ENCODE data around the gene ATP2B3. TPM values are rescaled to one million over a fixed set of nuclear protein-coding genes. Genes with fewer than 3 reads are reported as not detected.

The ATP2B3 gene
- total RNA-seq, 1 donor from 2014 or later = not detected

- intact Hi-C loops (cut with micrococcal nuclease) = loop anchor here (10.0 kb wide), 1 partner anchor 143 kb away; the partner anchor contains the start of gene ZNF275
- no peaks in the 10 kb centered on the region for H3K4me1 Mint-ChIP-seq
- no peak for DNase-seq
- no peak overlapping the region for H3K27ac Mint-ChIP-seq
- no peak overlapping the region for H3K4me3 Mint-ChIP-seq
- no peaks in the 10 kb centered on the region for H3K9me3 Mint-ChIP-seq
- H3K27me3 Mint-ChIP-seq = peaks cover 6% of the 10 kb centered on the region
- no peaks in the 10 kb centered on the region for H3K36me3 Mint-ChIP-seq (ENCODE audit: low read depth)
These were observed 39.5 kb upstream of the ATP2B3 start for GRCh38 chrX:153477901-153478300.

GRCh38 chrX:153478746-153479145 lies 38.7 kb upstream of the ATP2B3 start:
- Mint-ChIP-seq H3K4me3 (no peak overlapping the region), H3K27ac (no peak overlapping the region), H3K4me1 (no peaks in the 10 kb centered on the region), H3K36me3 (ENCODE audit: low read depth) (no peaks in the 10 kb centered on the region), H3K9me3 (no peaks in the 10 kb centered on the region), H3K27me3 (peaks cover 6% of the 10 kb centered on the region)
- DNase-seq = no peak
- intact Hi-C loops (cut with micrococcal nuclease) = loop anchor here (10.0 kb wide), 1 partner anchor 144 kb away; the partner anchor contains the start of gene ZNF275

GRCh38 chrX:153481043-153481442 lies 36.4 kb upstream of the ATP2B3 start:
- H3K27me3 Mint-ChIP-seq = peaks cover 2% of the 10 kb centered on the region
- H3K4me1 Mint-ChIP-seq = no peaks in the 10 kb centered on the region
- no peak overlapping the region for H3K27ac Mint-ChIP-seq
- intact Hi-C loops (cut with micrococcal nuclease) = no loop called here
- no peak for DNase-seq
- H3K36me3 Mint-ChIP-seq (ENCODE audit: low read depth) = no peaks in the 10 kb centered on the region
- no peaks in the 10 kb centered on the region for H3K9me3 Mint-ChIP-seq
- H3K4me3 Mint-ChIP-seq = no peak overlapping the region

GRCh38 chrX:153482376-153483015 lies 34.9 kb upstream of the ATP2B3 start:
- Mint-ChIP-seq H3K27me3 (no peaks in the 10 kb centered on the region), H3K4me3 (no peak overlapping the region), H3K9me3 (no peaks in the 10 kb centered on the region), H3K36me3 (ENCODE audit: low read depth) (no peaks in the 10 kb centered on the region), H3K27ac (no peak overlapping the region), H3K4me1 (no peaks in the 10 kb centered on the region)
- intact Hi-C loops (cut with micrococcal nuclease) = no loop called here
- no peak for DNase-seq

- Mint-ChIP-seq H3K4me3 (no peak overlapping the region), H3K36me3 (ENCODE audit: low read depth) (no peaks in the 10 kb centered on the region), H3K27ac (no peak overlapping the region), H3K9me3 (no peaks in the 10 kb centered on the region), H3K4me1 (no peaks in the 10 kb centered on the region), H3K27me3 (no peaks in the 10 kb centered on the region)
- intact Hi-C loops (cut with micrococcal nuclease) = no loop called here
- DNase-seq = no peak
These were observed 31.9 kb upstream of the ATP2B3 start for GRCh38 chrX:153485396-153486080.

GRCh38 chrX:153486171-153486570 lies 31.3 kb upstream of the ATP2B3 start:
- no peaks in the 10 kb centered on the region for H3K36me3 Mint-ChIP-seq (ENCODE audit: low read depth)
- H3K27ac Mint-ChIP-seq = no peak overlapping the region
- H3K27me3 Mint-ChIP-seq = no peaks in the 10 kb centered on the region
- no peaks in the 10 kb centered on the region for H3K9me3 Mint-ChIP-seq
- H3K4me3 Mint-ChIP-seq = no peak overlapping the region
- intact Hi-C loops (cut with micrococcal nuclease) = no loop called here
- no peak for DNase-seq
- H3K4me1 Mint-ChIP-seq = no peaks in the 10 kb centered on the region

- no peaks in the 10 kb centered on the region for H3K36me3 Mint-ChIP-seq (ENCODE audit: low read depth)
- no peak for DNase-seq
These were observed 29.8 kb upstream of the ATP2B3 start for GRCh38 chrX:153487590-153488071.

GRCh38 chrX:153488231-153488914 lies 29.1 kb upstream of the ATP2B3 start:
- Mint-ChIP-seq H3K27ac (no peak overlapping the region), H3K36me3 (ENCODE audit: low read depth) (no peaks in the 10 kb centered on the region), H3K4me3 (no peak overlapping the region), H3K4me1 (no peaks in the 10 kb centered on the region), H3K27me3 (no peaks in the 10 kb centered on the region), H3K9me3 (no peaks in the 10 kb centered on the region)
- intact Hi-C loops (cut with micrococcal nuclease) = no loop called here
- no peak for DNase-seq

More at GRCh38 chrX:153487590-153488071, 29.8 kb upstream of the ATP2B3 start:
- Mint-ChIP-seq H3K4me3 (no peak overlapping the region), H3K27ac (no peak overlapping the region), H3K4me1 (no peaks in the 10 kb centered on the region), H3K27me3 (no peaks in the 10 kb centered on the region), H3K9me3 (no peaks in the 10 kb centered on the region)
- intact Hi-C loops (cut with micrococcal nuclease) = no loop called here

- H3K27ac Mint-ChIP-seq = no peak overlapping the region
- H3K27me3 Mint-ChIP-seq = peaks cover 3% of the 10 kb centered on the region
- intact Hi-C loops (cut with micrococcal nuclease) = no loop called here
- H3K36me3 Mint-ChIP-seq (ENCODE audit: low read depth) = no peaks in the 10 kb centered on the region
- no peaks in the 10 kb centered on the region for H3K4me1 Mint-ChIP-seq
- H3K4me3 Mint-ChIP-seq = no peak overlapping the region
- no peaks in the 10 kb centered on the region for H3K9me3 Mint-ChIP-seq
- no peak for DNase-seq
These were observed 27.1 kb upstream of the ATP2B3 start for GRCh38 chrX:153490217-153490930.

GRCh38 chrX:153491351-153491914 lies 26.0 kb upstream of the ATP2B3 start:
- Mint-ChIP-seq H3K36me3 (ENCODE audit: low read depth) (no peaks in the 10 kb centered on the region), H3K27me3 (peaks cover 3% of the 10 kb centered on the region), H3K9me3 (no peaks in the 10 kb centered on the region), H3K4me3 (no peak overlapping the region), H3K4me1 (no peaks in the 10 kb centered on the region), H3K27ac (no peak overlapping the region)
- no peak for DNase-seq
- intact Hi-C loops (cut with micrococcal nuclease) = no loop called here

GRCh38 chrX:153491918-153492317 lies 25.5 kb upstream of the ATP2B3 start:
- Mint-ChIP-seq H3K27me3 (peaks cover 3% of the 10 kb centered on the region), H3K36me3 (ENCODE audit: low read depth) (no peaks in the 10 kb centered on the region), H3K27ac (no peak overlapping the region)

GRCh38 chrX:153492543-153492942 lies 24.9 kb upstream of the ATP2B3 start:
- Mint-ChIP-seq H3K27me3 (peaks cover 3% of the 10 kb centered on the region), H3K4me3 (no peak overlapping the region), H3K36me3 (ENCODE audit: low read depth) (no peaks in the 10 kb centered on the region), H3K9me3 (no peaks in the 10 kb centered on the region), H3K27ac (no peak overlapping the region), H3K4me1 (no peaks in the 10 kb centered on the region)
- DNase-seq = no peak
- intact Hi-C loops (cut with micrococcal nuclease) = no loop called here

More at GRCh38 chrX:153491918-153492317, 25.5 kb upstream of the ATP2B3 start:
- H3K4me3 Mint-ChIP-seq = no peak overlapping the region
- H3K4me1 Mint-ChIP-seq = no peaks in the 10 kb centered on the region
- no peaks in the 10 kb centered on the region for H3K9me3 Mint-ChIP-seq
- no peak for DNase-seq
- intact Hi-C loops (cut with micrococcal nuclease) = no loop called here

GRCh38 chrX:153493085-153493484 lies 24.4 kb upstream of the ATP2B3 start:
- H3K27me3 Mint-ChIP-seq = peaks cover 3% of the 10 kb centered on the region
- no peaks in the 10 kb centered on the region for H3K4me1 Mint-ChIP-seq
- H3K27ac Mint-ChIP-seq = no peak overlapping the region
- no peaks in the 10 kb centered on the region for H3K9me3 Mint-ChIP-seq
- intact Hi-C loops (cut with micrococcal nuclease) = no loop called here
- no peak overlapping the region for H3K4me3 Mint-ChIP-seq
- no peak for DNase-seq
- H3K36me3 Mint-ChIP-seq (ENCODE audit: low read depth) = no peaks in the 10 kb centered on the region
